ENCODE results near the gene ZBTB7A.
"Not testable (repeated sequence)": the region's sequence is repeated elsewhere in the genome, so short reads cannot be mapped to it uniquely, and the experiment has no call there.

ZBTB7A gene

GRCh38 chr19:3998667-3999412 lies 67.9 kb downstream of the ZBTB7A start:
- DNase-seq (ENCODE audit: low read depth in 1 of 2, low spot score in 1 of 2): not testable (repeated sequence)

DNA sequence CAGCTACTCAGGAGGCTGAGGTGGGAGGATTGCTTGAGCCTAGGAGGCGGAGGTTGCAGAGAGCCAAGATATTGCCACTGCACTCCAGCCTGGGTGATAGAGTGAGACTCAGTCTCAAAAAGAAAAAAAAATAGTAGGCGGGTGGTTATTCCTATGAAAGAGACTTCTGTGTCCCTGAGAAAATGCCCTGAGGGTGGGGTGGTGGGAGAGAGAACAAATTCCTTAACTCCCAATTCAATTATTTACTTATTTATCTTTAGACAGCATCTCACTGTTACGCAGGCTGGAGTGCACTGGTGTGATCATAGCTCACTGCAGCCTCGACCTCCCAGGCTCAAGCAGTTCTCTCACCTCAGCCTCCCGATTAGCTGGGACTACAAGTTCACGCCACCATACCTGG lies 71.1 kb downstream of the ZBTB7A start:
- DNase-seq (ENCODE audit: low read depth in 1 of 2, low spot score in 1 of 2): no peak
